PFSK-1 (cell line): ENCODE results near the gene SUSD4.

Experiments
- FOXP2 ChIP-seq: optimal IDR thresholded peaks from 2 replicates; pipeline ENCODE3; 2011; ENCODE audit warnings: borderline replicate concordance, control low read depth, inconsistent platforms; ENCODE audit not compliant: insufficient read depth; ENCODE audit errors: extremely low read length, extremely low read depth
- POLR2AphosphoS5 ChIP-seq: IDR thresholded peaks from 2 replicates; pipeline ENCODE4 v1.6.1; 2012; ENCODE audit warnings: low read depth, mild to moderate bottlenecking, control low read depth, low read length, moderate library complexity
- REST ChIP-seq, 2 experiments: IDR thresholded peaks; 2 replicates each; pipeline versions ENCODE4 v1.6.1 to v1.8.0; 2011 to 2012; ENCODE audit warnings: low read depth in 2 of 2, low read length in 2 of 2, control low read depth in 1 of 2, inconsistent platforms in 1 of 2, mild to moderate bottlenecking in 1 of 2, moderate library complexity in 1 of 2; ENCODE audit not compliant: insufficient read depth in 1 of 2
- SIN3A ChIP-seq: IDR thresholded peaks from 2 replicates; pipeline ENCODE4 v1.6.1; 2012; ENCODE audit warnings: mild to moderate bottlenecking, low read length, moderate library complexity, borderline replicate concordance; ENCODE audit not compliant: insufficient read depth
- TAF1 ChIP-seq: IDR thresholded peaks from 2 replicates; pipeline ENCODE4 v1.6.1; 2012; ENCODE audit warnings: low read length, control low read depth, borderline replicate concordance; ENCODE audit not compliant: insufficient read depth

The SUSD4 gene

GRCh38 chr1:223229756-223230155, 134.2 kb downstream of the SUSD4 start:
- TF ChIP-seq FOXP2 (no peak), REST (IDR thresholded peaks at IDR 0.05; ENCODE audit: insufficient read depth in 1 of 2, low read depth in 2 of 2, low read length in 2 of 2) (no peak), POLR2AphosphoS5 (no peak), TAF1 (no peak), SIN3A (no peak)

- TF ChIP-seq FOXP2, result no peak
- no peak for TF ChIP-seq TAF1
- no peak for TF ChIP-seq REST (IDR thresholded peaks at IDR 0.05; ENCODE audit: insufficient read depth in 1 of 2, low read depth in 2 of 2, low read length in 2 of 2)
- TF ChIP-seq POLR2AphosphoS5, result no peak
- no peak for TF ChIP-seq SIN3A
Measured at GRCh38 chr1:223228931-223229528, 134.9 kb downstream of the SUSD4 start.

GRCh38 chr1:223228201-223228600, 135.8 kb downstream of the SUSD4 start:
- TF ChIP-seq FOXP2 (no peak), POLR2AphosphoS5 (no peak), SIN3A (no peak), REST (IDR thresholded peaks at IDR 0.05; ENCODE audit: insufficient read depth in 1 of 2, low read depth in 2 of 2, low read length in 2 of 2) (no peak), TAF1 (no peak)

- TF ChIP-seq FOXP2 (no peak), POLR2AphosphoS5 (no peak), REST (IDR thresholded peaks at IDR 0.05; ENCODE audit: insufficient read depth in 1 of 2, low read depth in 2 of 2, low read length in 2 of 2) (no peak), TAF1 (no peak), SIN3A (no peak)
Measured at GRCh38 chr1:223227486-223228196, 136.3 kb downstream of the SUSD4 start.
